WTC11 (cell line): Measurements from ENCODE around the gene DRC3. TPM values are rescaled to one million over a fixed set of nuclear protein-coding genes. Genes with fewer than 3 reads are reported as not detected.

ENCODE experiments used
- ATAC-seq: fragments of 200-7000 bp; cut with Tn5 transposase; 2 replicates; pipeline ENCODE4 v1.10.0; 2021; ENCODE audit warnings: mild to moderate bottlenecking, moderate library complexity
- CTCF ChIA-PET: fragments of 300-600 bp; sonication (Branson Sonifier 250); formaldehyde crosslinking; loops from one replicate; lab custom pipeline; 2021; ENCODE audit warnings: antibody characterized with exemption; lab: Charles Lee
- POLR2A ChIA-PET: fragments of 350-600 bp; sonication (Branson Sonifier 250); formaldehyde crosslinking; loops from one replicate; lab custom pipeline; 2021; ENCODE audit warnings: antibody characterized with exemption; lab: Charles Lee
- DNase-seq: peaks from one replicate; pipeline ENCODE4 v3.0.0; 2021; ENCODE audit warnings: low spot score
- H3K27ac Mint-ChIP-seq: 2 replicates; pipeline ENCODE4 v1.8.0; 2021; ENCODE audit warnings: mixed read lengths
- H3K27me3 Mint-ChIP-seq: 2 replicates; pipeline ENCODE4 v1.8.0; 2021; ENCODE audit warnings: low read depth, mild to moderate bottlenecking, moderate library complexity, mixed read lengths
- H3K36me3 Mint-ChIP-seq: 2 replicates; pipeline ENCODE4 v1.8.0; 2021; ENCODE audit warnings: mixed read lengths
- H3K4me1 Mint-ChIP-seq: 2 replicates; pipeline ENCODE4 v1.8.0; 2022; ENCODE audit warnings: mixed read lengths
- H3K4me3 Mint-ChIP-seq: 2 replicates; pipeline ENCODE4 v1.8.0; 2021; ENCODE audit warnings: mild to moderate bottlenecking, moderate library complexity, mixed read lengths
- H3K9me3 Mint-ChIP-seq: 2 replicates; pipeline ENCODE4 v1.8.0; 2021; ENCODE audit warnings: mixed read lengths
- ATF1 ChIP-seq: sonication (generic); formaldehyde crosslinking; IDR thresholded peaks from 2 replicates; pipeline ENCODE4 v1.8.1; 2023; ENCODE audit warnings: mild to moderate bottlenecking, moderate library complexity, missing genetic modification reagents
- ATF3 ChIP-seq: sonication (generic); formaldehyde crosslinking; conservative IDR thresholded peaks from 2 replicates; pipeline ENCODE4 v1.8.1; 2022; ENCODE audit warnings: mild to moderate bottlenecking, missing genetic modification reagents
- CDX4 ChIP-seq: fragments of 250-450 bp; sonication (Bioruptor Pico); IDR thresholded peaks from 2 replicates; pipeline ENCODE4 v1.9.0; 2021; ENCODE audit warnings: moderate library complexity, mild to moderate bottlenecking, inconsistent platforms, borderline replicate concordance
- E2F1 ChIP-seq: sonication (generic); formaldehyde crosslinking; IDR thresholded peaks from 2 replicates; pipeline ENCODE4 v1.8.0; 2022; ENCODE audit warnings: mild to moderate bottlenecking, missing genetic modification reagents
- ELF4 ChIP-seq: sonication (generic); formaldehyde crosslinking; IDR thresholded peaks from 2 replicates; pipeline ENCODE4 v1.8.1; 2022; ENCODE audit warnings: low read depth, mild to moderate bottlenecking, moderate library complexity, missing genetic modification reagents
- ESRRA ChIP-seq: sonication (generic); formaldehyde crosslinking; IDR thresholded peaks from 2 replicates; pipeline ENCODE4 v1.8.1; 2022; ENCODE audit warnings: mild to moderate bottlenecking, missing genetic modification reagents, borderline replicate concordance
- GABPB1 ChIP-seq: sonication (generic); formaldehyde crosslinking; IDR thresholded peaks from 2 replicates; pipeline ENCODE4 v1.8.1; 2023; ENCODE audit warnings: mild to moderate bottlenecking, missing genetic modification reagents
- IRF2 ChIP-seq: sonication (generic); formaldehyde crosslinking; IDR thresholded peaks from 2 replicates; pipeline ENCODE4 v1.8.0; 2022; ENCODE audit warnings: low read depth, missing genetic modification reagents, borderline replicate concordance
- JAZF1 ChIP-seq: fragments of 250-450 bp; sonication (Bioruptor Pico); IDR thresholded peaks from 2 replicates; pipeline ENCODE4 v1.9.0; 2021; ENCODE audit warnings: moderate library complexity, mild to moderate bottlenecking, inconsistent platforms
- MXD4 ChIP-seq: fragments of 250-450 bp; sonication (Bioruptor Pico); IDR thresholded peaks from 2 replicates; pipeline ENCODE4 v1.8.0; 2021; ENCODE audit warnings: mild to moderate bottlenecking, moderate library complexity, borderline replicate concordance
- NR1H2 ChIP-seq: sonication (generic); formaldehyde crosslinking; IDR thresholded peaks from 2 replicates; pipeline ENCODE4 v1.9.0; 2021; ENCODE audit warnings: mild to moderate bottlenecking, moderate library complexity, missing genetic modification reagents
- PRRX2 ChIP-seq: fragments of 250-450 bp; sonication (Bioruptor Pico); IDR thresholded peaks from 2 replicates; pipeline ENCODE4 v1.8.0; 2021; ENCODE audit warnings: mild to moderate bottlenecking
- SMAD3 ChIP-seq: sonication (generic); formaldehyde crosslinking; IDR thresholded peaks from 2 replicates; pipeline ENCODE4 v1.8.0; 2022; ENCODE audit warnings: missing genetic modification reagents, mild to moderate bottlenecking, borderline replicate concordance
- SMAD4 ChIP-seq: sonication (generic); formaldehyde crosslinking; IDR thresholded peaks from 2 replicates; pipeline ENCODE4 v1.8.0; 2022; ENCODE audit warnings: mild to moderate bottlenecking, missing genetic modification reagents
- TP53 ChIP-seq: sonication (generic); formaldehyde crosslinking; IDR thresholded peaks from 2 replicates; pipeline ENCODE4 v1.8.1; 2023; ENCODE audit warnings: mild to moderate bottlenecking, missing genetic modification reagents
- ZMAT4 ChIP-seq: fragments of 250-450 bp; sonication (Bioruptor Pico); IDR thresholded peaks from 2 replicates; pipeline ENCODE4 v1.9.0; 2021; ENCODE audit warnings: mild to moderate bottlenecking
- ZNF121 ChIP-seq: sonication (generic); formaldehyde crosslinking; IDR thresholded peaks from 2 replicates; pipeline ENCODE4 v1.8.0; 2023; ENCODE audit warnings: missing genetic modification reagents
- ZNF138 ChIP-seq: sonication (generic); formaldehyde crosslinking; conservative IDR thresholded peaks from 2 replicates; pipeline ENCODE4 v1.8.1; 2022; ENCODE audit warnings: mild to moderate bottlenecking, moderate library complexity, missing genetic modification reagents
- ZNF219 ChIP-seq: sonication (generic); formaldehyde crosslinking; IDR thresholded peaks from 2 replicates; pipeline ENCODE4 v1.8.0; 2023; ENCODE audit warnings: missing genetic modification reagents, mild to moderate bottlenecking, borderline replicate concordance
- ZNF317 ChIP-seq: sonication (generic); formaldehyde crosslinking; IDR thresholded peaks from 2 replicates; pipeline ENCODE4 v1.8.1; 2023; ENCODE audit warnings: low read depth, mild to moderate bottlenecking, moderate library complexity, missing genetic modification reagents, borderline replicate concordance
- ZNF396 ChIP-seq: fragments of 250-450 bp; sonication (Bioruptor Pico); IDR thresholded peaks from 2 replicates; pipeline ENCODE4 v1.8.0; 2021; ENCODE audit warnings: mild to moderate bottlenecking, moderate library complexity, borderline replicate concordance
- ZNF423 ChIP-seq: fragments of 250-450 bp; sonication (Bioruptor Pico); IDR thresholded peaks from 2 replicates; pipeline ENCODE4 v2.1.2; 2022; ENCODE audit warnings: mild to moderate bottlenecking, moderate library complexity
- ZSCAN18 ChIP-seq: fragments of 250-450 bp; sonication (Bioruptor Pico); IDR thresholded peaks from 2 replicates; pipeline ENCODE4 v2.1.2; 2022; ENCODE audit warnings: mild to moderate bottlenecking, moderate library complexity
- total RNA-seq: library from RNA; stranded (reverse); gene quantifications from 3 replicates; pipeline ENCODE4 v1.2.3, GENCODE V29; 2021
- TF ChIP-seq, protein P1 (sequence below): sonication (generic); formaldehyde crosslinking; IDR thresholded peaks from 2 replicates; pipeline ENCODE4 v1.8.1; 2022; ENCODE audit warnings: mild to moderate bottlenecking, moderate library complexity, missing genetic modification reagents
- TF ChIP-seq, protein P2 (sequence below): sonication (generic); formaldehyde crosslinking; IDR thresholded peaks from 2 replicates; pipeline ENCODE4 v1.8.1; 2022; ENCODE audit warnings: low read depth, missing genetic modification reagents, borderline replicate concordance
- TF ChIP-seq, protein P3 (sequence below): sonication (generic); formaldehyde crosslinking; IDR thresholded peaks from 2 replicates; pipeline ENCODE4 v1.8.0; 2022; ENCODE audit warnings: mild to moderate bottlenecking, missing genetic modification reagents

Gene DRC3
- total RNA-seq, 1 experiment from 2014 or later: 0.42 TPM

- TF ChIP-seq NR1H2 (CRISPR knock-in tag): no peak
- TF ChIP-seq ZNF219: no peak
- TF ChIP-seq TP53 (CRISPR knock-in tag): no peak
- TF ChIP-seq GABPB1 (CRISPR knock-in tag): no peak
- no peak for TF ChIP-seq ZNF423 (CRISPR knock-in tag)
- TF ChIP-seq, protein P1, sequence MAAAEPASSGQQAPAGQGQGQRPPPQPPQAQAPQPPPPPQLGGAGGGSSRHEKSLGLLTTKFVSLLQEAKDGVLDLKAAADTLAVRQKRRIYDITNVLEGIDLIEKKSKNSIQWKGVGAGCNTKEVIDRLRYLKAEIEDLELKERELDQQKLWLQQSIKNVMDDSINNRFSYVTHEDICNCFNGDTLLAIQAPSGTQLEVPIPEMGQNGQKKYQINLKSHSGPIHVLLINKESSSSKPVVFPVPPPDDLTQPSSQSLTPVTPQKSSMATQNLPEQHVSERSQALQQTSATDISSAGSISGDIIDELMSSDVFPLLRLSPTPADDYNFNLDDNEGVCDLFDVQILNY (CRISPR knock-in tag): no peak
- TF ChIP-seq CDX4: no peak
- no peak for TF ChIP-seq ZSCAN18 (CRISPR knock-in tag)
- TF ChIP-seq ZNF121 (CRISPR knock-in tag): no peak
- no peak for TF ChIP-seq ZNF396
- TF ChIP-seq, protein P2, sequence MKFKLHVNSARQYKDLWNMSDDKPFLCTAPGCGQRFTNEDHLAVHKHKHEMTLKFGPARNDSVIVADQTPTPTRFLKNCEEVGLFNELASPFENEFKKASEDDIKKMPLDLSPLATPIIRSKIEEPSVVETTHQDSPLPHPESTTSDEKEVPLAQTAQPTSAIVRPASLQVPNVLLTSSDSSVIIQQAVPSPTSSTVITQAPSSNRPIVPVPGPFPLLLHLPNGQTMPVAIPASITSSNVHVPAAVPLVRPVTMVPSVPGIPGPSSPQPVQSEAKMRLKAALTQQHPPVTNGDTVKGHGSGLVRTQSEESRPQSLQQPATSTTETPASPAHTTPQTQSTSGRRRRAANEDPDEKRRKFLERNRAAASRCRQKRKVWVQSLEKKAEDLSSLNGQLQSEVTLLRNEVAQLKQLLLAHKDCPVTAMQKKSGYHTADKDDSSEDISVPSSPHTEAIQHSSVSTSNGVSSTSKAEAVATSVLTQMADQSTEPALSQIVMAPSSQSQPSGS: no peak
- no peak for TF ChIP-seq ELF4 (CRISPR knock-in tag)
These were observed 42.0 kb upstream of the DRC3 start (continued) for GRCh38 chr17:17930674-17931073.

- no peak for DNase-seq
- CTCF ChIA-PET: interaction anchor here (0.7 to 1.6 kb wide), 4 partner anchors 9 to 41 kb away, joined by 3 to 7 read pairs (median 4); partner anchors contain the start of gene TOM1L2
- Mint-ChIP-seq H3K27me3 (no peaks in the 10 kb centered on the region; the same call in 1 of the 2 replicates), H3K4me3 (no peak overlapping the region), H3K4me1 (peaks cover 22% of the 10 kb centered on the region), H3K27ac (no peak overlapping the region), H3K36me3 (no peaks in the 10 kb centered on the region), H3K9me3 (no peaks in the 10 kb centered on the region)
- POLR2A ChIA-PET: interaction anchor here (1.0 kb wide), 1 partner anchor 10 kb away, joined by 3 read pairs; no protein-coding TSS in a partner anchor
- no peak for ATAC-seq
- TF ChIP-seq ESRRA (no peak), JAZF1 (CRISPR knock-in tag) (no peak), PRRX2 (CRISPR knock-in tag) (no peak), ATF3 (CRISPR knock-in tag) (no peak), ZNF138 (CRISPR knock-in tag) (no peak), MXD4 (no peak), TP53 (CRISPR knock-in tag) (no peak), ZNF219 (no peak)
These were observed 41.5 kb upstream of the DRC3 start for GRCh38 chr17:17931159-17931558.

- CTCF ChIA-PET: interaction anchor here (3.1 kb wide), 1 partner anchor 15 kb away, joined by 16 read pairs; no protein-coding TSS in a partner anchor
- peaks cover 5% of the 10 kb centered on the region for H3K4me1 Mint-ChIP-seq
These were observed 38.9 kb upstream of the DRC3 start for GRCh38 chr17:17933775-17934174.

More at GRCh38 chr17:17933775-17934174, 38.9 kb upstream of the DRC3 start:
- Mint-ChIP-seq H3K4me3 (no peak overlapping the region), H3K27ac (no peak overlapping the region), H3K36me3 (no peaks in the 10 kb centered on the region), H3K27me3 (no peaks in the 10 kb centered on the region; the same call in 1 of the 2 replicates), H3K9me3 (no peaks in the 10 kb centered on the region)
- TF ChIP-seq SMAD4 (no peak), IRF2 (CRISPR knock-in tag) (no peak), E2F1 (CRISPR knock-in tag) (no peak), ATF1 (CRISPR knock-in tag) (no peak), ZNF317 (CRISPR knock-in tag) (no peak), ZMAT4 (no peak), SMAD3 (CRISPR knock-in tag) (no peak), PRRX2 (CRISPR knock-in tag) (no peak)
- TF ChIP-seq, protein P3, sequence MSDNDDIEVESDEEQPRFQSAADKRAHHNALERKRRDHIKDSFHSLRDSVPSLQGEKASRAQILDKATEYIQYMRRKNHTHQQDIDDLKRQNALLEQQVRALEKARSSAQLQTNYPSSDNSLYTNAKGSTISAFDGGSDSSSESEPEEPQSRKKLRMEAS (CRISPR knock-in tag): no peak
- ATAC-seq (no peak), DNase-seq (no peak)
- POLR2A ChIA-PET: no interaction called here
